Measurements from ENCODE around the gene RAMP2. TPM values are rescaled to one million over a fixed set of nuclear protein-coding genes. Genes with fewer than 3 reads are reported as not detected.

Gene RAMP2
- total and polyA plus RNA-seq, 2 of the 13 experiments (the other 11 are each of a cell fraction or from before 2014, with no cell fraction given) = 1.4 to 5.2 TPM

- TF ChIP-seq ZNF768 (CRISPR knock-in tag; IDR thresholded peaks at IDR 0.05) (peak; percentile 10; the same call in 1 of the 2 replicates), DMAP1 (CRISPR knock-in tag; IDR thresholded peaks at IDR 0.05) (peak; percentile 50; the same call in 1 of the 2 replicates), NFAT5 (CRISPR knock-in tag; IDR thresholded peaks at IDR 0.05) (no peak), NCOA5 (CRISPR knock-in tag; IDR thresholded peaks at IDR 0.05) (no peak), NCOR1 (IDR thresholded peaks at IDR 0.05; ENCODE audit: borderline replicate concordance, low read length) (peak; percentile 88), CHD2 (IDR thresholded peaks at IDR 0.05; ENCODE audit: low read depth, low read length) (peak; percentile 78), ZNF496 (CRISPR knock-in tag; IDR thresholded peaks at IDR 0.05; ENCODE audit: insufficient replicate concordance) (no peak), AFF4 (CRISPR knock-in tag; IDR thresholded peaks at IDR 0.05) (no peak), ZNF331 (CRISPR knock-in tag; IDR thresholded peaks at IDR 0.05) (peak; percentile 80; the same call in 1 of the 2 replicates), GABPB1 (CRISPR knock-in tag; IDR thresholded peaks at IDR 0.05) (peak; percentile 75), ZNF788 (CRISPR knock-in tag; IDR thresholded peaks at IDR 0.05; ENCODE audit: borderline replicate concordance) (peak; percentile 94; the same call in 1 of the 2 replicates), ZNF232 (CRISPR knock-in tag; IDR thresholded peaks at IDR 0.05; ENCODE audit: borderline replicate concordance) (no peak), ZMYM4 (CRISPR knock-in tag; IDR thresholded peaks at IDR 0.05) (peak; percentile 61; the same call in 1 of the 2 replicates), RBM39 (IDR thresholded peaks at IDR 0.05; ENCODE audit: low read depth, low read length, poor library complexity, severe bottlenecking) (peak; percentile 49), RBFOX2 (IDR thresholded peaks at IDR 0.05; ENCODE audit: low read depth, low read length) (peak; percentile 90), GTF3A (CRISPR knock-in tag; conservative IDR thresholded peaks at IDR 0.05) (0 out of 2 replicates have a peak, but pooled peaks have one; percentile 24), ZNF792 (CRISPR knock-in tag; IDR thresholded peaks at IDR 0.05) (peak; percentile 92), ZNF816 (CRISPR knock-in tag; IDR thresholded peaks at IDR 0.05; ENCODE audit: borderline replicate concordance) (peak; percentile 85; the same call in 1 of the 2 replicates), PREB (CRISPR knock-in tag; IDR thresholded peaks at IDR 0.05) (no peak), ZNF251 (CRISPR knock-in tag; IDR thresholded peaks at IDR 0.05) (no peak)
Measured at GRCh38 chr17:42779936-42780850, 19.2 kb downstream of the RAMP2 start, which contains the start of gene WNK4 (continued).
